ENCODE measurements around the gene RNF167. TPM values are rescaled to one million over a fixed set of nuclear protein-coding genes. Genes with fewer than 3 reads are reported as not detected.

RNF167 gene
- total and polyA plus RNA-seq, 2 of the 4 experiments (the other 2 are of a cell fraction) = 13.1 to 79.5 TPM

DNA sequence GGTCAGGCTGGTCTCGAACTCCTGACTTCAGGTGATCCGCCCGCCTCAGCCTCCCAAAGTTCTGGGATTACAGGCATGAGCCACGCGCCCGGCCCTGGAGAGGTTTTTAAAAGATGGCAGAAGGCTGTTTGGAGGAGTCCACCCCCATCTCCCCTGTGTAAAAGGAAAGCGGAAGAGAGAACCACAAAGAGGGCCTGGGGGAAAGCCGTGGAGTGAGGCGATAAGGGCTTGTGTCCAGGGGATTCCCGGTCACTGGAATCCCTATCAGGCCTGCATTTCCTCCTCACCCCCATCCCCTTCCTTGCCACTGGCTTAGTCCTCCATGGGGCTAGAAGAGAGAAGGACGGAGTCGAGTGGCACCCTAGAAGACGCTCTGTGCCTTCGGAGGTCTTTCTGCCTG lies 8.1 kb upstream of the RNF167 start, which contains the start of gene GP1BA:
TSS of gene GP1BA (plus strand) at position 315 of the 400 bp plus-strand sequence. CDS start 328 bp downstream, outside the sequence.
- H4K91ac ChIP-seq (ENCODE audit: insufficient read depth, low read depth, low read length) = no peak within 1 kb of the TSS
- H4K5ac ChIP-seq (ENCODE audit: low read depth, low read length) = no peak within 1 kb of the TSS
- ChIA-PET POLR2A (ENCODE audit: unreplicated experiment) (no interaction called here), CTCF (no interaction called here)
- ATAC-seq (ENCODE audit: low read depth) (no peak), DNase-seq (no peak)
- H3K36me3 ChIP-seq (ENCODE audit: control insufficient read depth, insufficient read depth, low read length) = peaks cover 6% of the 10 kb centered on the region
- peaks cover 4% of the 10 kb centered on the region for H3K4me1 ChIP-seq (ENCODE audit: control insufficient read depth, insufficient read depth, low read length)
- H2AFZ ChIP-seq (replicated peaks; ENCODE audit: low read length, poor library complexity) = no peak within 1 kb of the TSS
- 100% methylated on average over 2 of the region's 14 CpGs; no CpG with 5 or more reads in 1 of the 2 experiments for WGBS, 2 experiments (ENCODE audit: extremely low coverage in 2 of 2, insufficient read length in 1 of 2)
- H2AK5ac ChIP-seq (ENCODE audit: low read depth, low read length) = no peak within 1 kb of the TSS
- no peaks in the 10 kb centered on the region for H3K9me3 ChIP-seq (ENCODE audit: control insufficient read depth, insufficient read depth, low read length)
- no peak within 1 kb of the TSS for H3K56ac ChIP-seq (ENCODE audit: extremely low read depth, insufficient read depth, low read length)
- H3K27ac ChIP-seq (ENCODE audit: insufficient read depth, low read length) = no peak within 1 kb of the TSS
- H2BK5ac ChIP-seq (ENCODE audit: low read depth, low read length, poor library complexity, severe bottlenecking) = no peak within 1 kb of the TSS
- H3K23ac ChIP-seq (ENCODE audit: low read depth, low read length) = no peak within 1 kb of the TSS
- H2BK20ac ChIP-seq (ENCODE audit: low read depth, low read length) = no peak within 1 kb of the TSS
- H3K4me3 ChIP-seq (ENCODE audit: insufficient read depth, low read depth, low read length) = no peak within 1 kb of the TSS
- H3K27me3 ChIP-seq (ENCODE audit: control insufficient read depth, insufficient read depth, low read length) = no peaks in the 10 kb centered on the region
- dilution Hi-C loops (cut with HindIII; ENCODE audit: low sequenced_read_pairs, unreplicated experiment) (no loop called here), intact Hi-C loops (cut with micrococcal nuclease) (no loop called here), in situ Hi-C loops (cut with MboI; ENCODE audit: low sequenced_read_pairs) (no loop called here)
- no peak within 1 kb of the TSS for H4K8ac ChIP-seq (ENCODE audit: low read depth in 2 of 2, low read length in 2 of 2)
- no peaks in the 10 kb centered on the region; a peak in 1 of 4 replicates for H3K79me1 ChIP-seq (ENCODE audit: low read depth in 1 of 2, low read length in 2 of 2)
- no peak within 1 kb of the TSS for H3K14ac ChIP-seq (replicated peaks; ENCODE audit: low read depth, low read length)
- no TSS peak for BruUV-seq (replicated peaks)
- no peak within 1 kb of the TSS for H3K9ac ChIP-seq (ENCODE audit: low read depth, low read length)
- TF ChIP-seq MAFK (IDR thresholded peaks at IDR 0.05; ENCODE audit: low read depth, low read length) (no peak), FOS (IDR thresholded peaks at IDR 0.05; ENCODE audit: low read depth, low read length) (no peak), BHLHE40 (IDR thresholded peaks at IDR 0.05; ENCODE audit: low read depth, low read length) (no peak), CHD1 (IDR thresholded peaks at IDR 0.05; ENCODE audit: low read depth, low read length) (no peak), NFE2L2 (IDR thresholded peaks at IDR 0.05; ENCODE audit: low read depth, low read length) (no peak), RAD21 (IDR thresholded peaks at IDR 0.05; ENCODE audit: low read length) (no peak)
- TF ChIP-seq, protein P1, sequence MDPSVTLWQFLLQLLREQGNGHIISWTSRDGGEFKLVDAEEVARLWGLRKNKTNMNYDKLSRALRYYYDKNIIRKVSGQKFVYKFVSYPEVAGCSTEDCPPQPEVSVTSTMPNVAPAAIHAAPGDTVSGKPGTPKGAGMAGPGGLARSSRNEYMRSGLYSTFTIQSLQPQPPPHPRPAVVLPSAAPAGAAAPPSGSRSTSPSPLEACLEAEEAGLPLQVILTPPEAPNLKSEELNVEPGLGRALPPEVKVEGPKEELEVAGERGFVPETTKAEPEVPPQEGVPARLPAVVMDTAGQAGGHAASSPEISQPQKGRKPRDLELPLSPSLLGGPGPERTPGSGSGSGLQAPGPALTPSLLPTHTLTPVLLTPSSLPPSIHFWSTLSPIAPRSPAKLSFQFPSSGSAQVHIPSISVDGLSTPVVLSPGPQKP (IDR thresholded peaks at IDR 0.05; ENCODE audit: borderline replicate concordance, low read depth, low read length) = no peak
- TF ChIP-seq, protein P2, sequence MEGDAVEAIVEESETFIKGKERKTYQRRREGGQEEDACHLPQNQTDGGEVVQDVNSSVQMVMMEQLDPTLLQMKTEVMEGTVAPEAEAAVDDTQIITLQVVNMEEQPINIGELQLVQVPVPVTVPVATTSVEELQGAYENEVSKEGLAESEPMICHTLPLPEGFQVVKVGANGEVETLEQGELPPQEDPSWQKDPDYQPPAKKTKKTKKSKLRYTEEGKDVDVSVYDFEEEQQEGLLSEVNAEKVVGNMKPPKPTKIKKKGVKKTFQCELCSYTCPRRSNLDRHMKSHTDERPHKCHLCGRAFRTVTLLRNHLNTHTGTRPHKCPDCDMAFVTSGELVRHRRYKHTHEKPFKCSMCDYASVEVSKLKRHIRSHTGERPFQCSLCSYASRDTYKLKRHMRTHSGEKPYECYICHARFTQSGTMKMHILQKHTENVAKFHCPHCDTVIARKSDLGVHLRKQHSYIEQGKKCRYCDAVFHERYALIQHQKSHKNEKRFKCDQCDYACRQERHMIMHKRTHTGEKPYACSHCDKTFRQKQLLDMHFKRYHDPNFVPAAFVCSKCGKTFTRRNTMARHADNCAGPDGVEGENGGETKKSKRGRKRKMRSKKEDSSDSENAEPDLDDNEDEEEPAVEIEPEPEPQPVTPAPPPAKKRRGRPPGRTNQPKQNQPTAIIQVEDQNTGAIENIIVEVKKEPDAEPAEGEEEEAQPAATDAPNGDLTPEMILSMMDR (conservative IDR thresholded peaks at IDR 0.05; ENCODE audit: low read depth, low read length) = no peak
- no peak within 1 kb of the TSS for H3K18ac ChIP-seq (ENCODE audit: low read depth, low read length)
- H3K9me1 ChIP-seq (ENCODE audit: insufficient read depth, low read length) = peaks cover 9% of the 10 kb centered on the region
- no peak within 1 kb of the TSS for H3K4ac ChIP-seq (ENCODE audit: low read depth, low read length)
- H2BK120ac ChIP-seq (ENCODE audit: low read depth, low read length) = no peak within 1 kb of the TSS
- H4K20me1 ChIP-seq (ENCODE audit: insufficient read depth, low read length) = no peaks in the 10 kb centered on the region
- H2AK9ac ChIP-seq (replicated peaks; ENCODE audit: low read depth, low read length, poor library complexity) = no peak within 1 kb of the TSS
- no peak within 1 kb of the TSS for H2BK15ac ChIP-seq (ENCODE audit: low read depth, low read length)
- H3K4me2 ChIP-seq (ENCODE audit: low read depth, low read length) = no peak within 1 kb of the TSS
